RPMI7951 (cell line): ENCODE measurements around the gene MYO10. TPM values are rescaled to one million over a fixed set of nuclear protein-coding genes. Genes with fewer than 3 reads are reported as not detected.
A peak's percentile ranks its signal among the peaks of the same experiment; 100 is the strongest.
"Not testable (repeated sequence)": the region's sequence is repeated elsewhere in the genome, so short reads cannot be mapped to it uniquely, and the experiment has no call there.

ENCODE experiments used
- DNase-seq: peaks from one replicate; pipeline ENCODE4 v3.0.0-alpha.2; 2012; ENCODE audit warnings: low read depth
- total RNA-seq: library from RNA; depleted of rRNA; stranded (reverse); fragments of >200 nt; shearing (Covaris generic); gene quantifications from 2 replicates; pipeline ENCODE4 v1.2.3, GENCODE V29; 2014

The MYO10 gene
- total RNA-seq, 1 experiment from 2014 or later, result 17.2 TPM

DNA sequence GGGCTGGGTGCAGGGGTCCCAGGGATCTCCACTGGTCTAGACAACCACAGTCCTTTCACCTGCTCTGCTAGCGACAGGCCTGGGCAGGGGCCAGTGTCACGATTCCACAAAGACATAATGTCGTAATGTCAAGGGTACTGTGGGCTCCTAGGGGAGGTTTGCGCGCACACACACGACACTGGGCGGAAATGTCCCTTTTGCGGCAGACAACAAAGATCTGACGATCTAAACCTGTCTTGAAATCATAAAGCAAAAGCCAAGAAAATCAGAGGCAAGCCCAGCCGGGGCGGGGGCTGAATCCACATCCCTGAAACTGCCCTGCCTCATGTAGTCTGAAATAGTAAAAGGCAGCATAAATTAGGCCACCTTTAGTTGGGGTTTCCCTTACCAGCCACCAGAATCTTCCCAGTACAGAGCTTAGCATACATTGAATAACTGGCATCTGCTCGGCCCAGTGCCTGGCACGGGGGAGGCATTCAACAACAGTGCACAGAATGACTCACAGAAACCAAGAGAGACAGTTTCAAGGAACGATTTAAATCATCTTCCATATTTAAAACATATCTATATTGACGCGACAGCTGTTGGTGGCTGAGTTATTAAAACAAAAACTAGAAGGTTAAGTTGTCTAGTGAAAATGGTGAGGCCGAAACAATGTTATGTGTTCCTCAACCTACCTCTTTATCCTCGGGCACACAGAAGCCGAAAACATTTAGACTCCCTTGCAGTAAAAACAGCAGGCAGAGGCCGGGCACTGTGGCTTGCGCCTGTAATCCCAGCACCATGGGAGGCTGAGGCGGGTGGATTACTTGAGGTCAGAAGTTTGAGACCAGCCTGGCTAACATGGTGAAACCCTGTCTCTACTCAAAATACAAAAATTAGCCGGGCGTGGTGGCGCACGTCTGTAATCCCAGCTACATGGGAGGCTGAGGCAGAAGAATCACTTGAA is 151.0 kb downstream of the MYO10 start:
- DNase-seq, result peak; percentile 49

DNA sequence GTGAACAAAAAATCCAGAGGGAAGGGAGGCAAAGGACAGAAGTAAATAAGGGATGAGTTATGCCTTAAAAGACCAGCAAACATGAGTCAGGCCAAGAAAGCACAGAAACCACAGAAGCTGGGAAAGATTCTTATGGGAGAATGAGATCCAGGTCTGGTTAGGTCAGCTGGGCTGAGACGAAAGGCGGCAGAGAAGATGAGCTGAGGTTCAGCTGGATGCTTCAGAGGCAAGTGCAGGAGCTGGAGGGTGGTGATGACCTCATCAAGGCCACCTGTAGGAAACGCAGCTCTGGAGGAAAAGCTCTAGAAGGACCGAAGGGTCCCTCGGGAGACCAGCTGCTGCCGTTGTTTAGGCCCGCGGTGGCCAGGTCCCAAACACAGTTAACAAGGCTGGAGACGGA is 152.0 kb downstream of the MYO10 start:
- DNase-seq, result peak; percentile 82

DNA sequence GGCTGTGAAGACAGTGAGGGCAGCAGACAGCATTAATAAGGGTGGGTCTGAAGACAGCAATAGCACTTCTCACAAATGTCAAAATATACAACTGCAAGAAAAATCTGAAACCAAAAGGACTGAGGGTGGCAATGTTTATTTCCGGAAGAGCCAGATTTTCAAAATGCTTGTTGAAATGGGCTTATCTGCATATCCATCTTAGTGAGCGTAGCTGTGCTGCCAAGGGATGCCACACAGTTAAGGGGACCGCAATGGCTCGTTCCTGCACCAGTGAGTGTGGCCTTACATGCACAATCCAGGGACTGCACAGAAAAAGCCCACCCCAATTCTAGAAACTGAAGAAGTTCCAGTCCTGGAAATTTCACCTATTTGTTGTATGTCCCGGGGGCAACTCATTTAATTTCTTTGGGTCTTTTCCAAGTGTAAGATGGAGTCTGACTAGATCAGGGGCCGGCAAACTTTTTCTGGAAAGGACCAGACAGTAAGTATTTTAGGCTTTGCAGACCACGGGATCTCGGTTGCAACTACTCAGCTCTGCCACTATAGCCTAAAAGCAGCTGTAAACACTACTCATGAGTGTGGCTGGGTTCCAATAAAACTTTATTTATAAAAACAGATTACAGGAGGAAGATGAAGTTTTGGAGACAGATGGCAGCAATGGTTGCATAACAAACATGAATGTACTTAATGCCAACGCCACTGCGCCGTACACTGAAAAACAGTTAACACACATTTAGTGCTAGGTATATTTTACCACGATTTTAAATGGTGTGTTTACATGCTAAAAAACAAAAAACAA is 154.1 kb downstream of the MYO10 start:
- DNase-seq, result no peak

DNA sequence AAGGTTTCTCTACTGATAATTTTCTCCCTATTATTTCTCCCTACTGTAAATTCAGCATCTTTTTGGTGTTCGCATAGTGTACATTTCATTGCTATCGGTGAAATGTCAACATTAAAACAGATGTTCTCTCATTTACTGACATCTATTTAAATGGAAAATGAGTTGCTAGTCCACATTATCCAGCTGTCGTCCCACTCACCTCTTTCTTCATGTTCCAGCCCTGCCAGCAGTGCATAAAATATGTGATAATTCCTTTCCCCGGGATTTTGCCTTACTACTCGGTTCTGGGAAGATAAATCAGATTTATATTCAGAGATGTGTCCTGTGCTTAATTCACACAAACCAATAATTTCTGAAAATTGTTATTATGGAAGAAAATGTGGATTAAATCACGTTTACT is 155.8 kb downstream of the MYO10 start:
- no peak for DNase-seq

DNA sequence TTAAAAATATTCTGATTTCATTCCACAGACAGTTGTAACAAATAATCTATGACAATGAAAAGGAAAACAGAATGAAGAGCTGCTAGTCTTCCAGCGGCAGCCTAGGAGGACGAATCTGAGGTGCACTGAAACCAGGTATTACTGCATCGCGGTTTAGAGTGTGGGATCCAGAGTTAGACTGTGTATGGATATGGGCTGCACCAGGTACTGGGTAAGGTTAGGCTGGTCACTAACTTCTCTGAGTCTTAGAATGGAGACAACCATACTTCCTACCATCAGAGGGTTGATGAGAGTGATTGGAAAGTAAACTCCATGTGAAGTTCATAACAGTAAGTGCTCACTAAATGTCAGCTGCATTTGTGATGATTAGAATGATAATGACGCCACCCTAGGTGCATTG is 158.7 kb downstream of the MYO10 start:
- no peak for DNase-seq

DNA sequence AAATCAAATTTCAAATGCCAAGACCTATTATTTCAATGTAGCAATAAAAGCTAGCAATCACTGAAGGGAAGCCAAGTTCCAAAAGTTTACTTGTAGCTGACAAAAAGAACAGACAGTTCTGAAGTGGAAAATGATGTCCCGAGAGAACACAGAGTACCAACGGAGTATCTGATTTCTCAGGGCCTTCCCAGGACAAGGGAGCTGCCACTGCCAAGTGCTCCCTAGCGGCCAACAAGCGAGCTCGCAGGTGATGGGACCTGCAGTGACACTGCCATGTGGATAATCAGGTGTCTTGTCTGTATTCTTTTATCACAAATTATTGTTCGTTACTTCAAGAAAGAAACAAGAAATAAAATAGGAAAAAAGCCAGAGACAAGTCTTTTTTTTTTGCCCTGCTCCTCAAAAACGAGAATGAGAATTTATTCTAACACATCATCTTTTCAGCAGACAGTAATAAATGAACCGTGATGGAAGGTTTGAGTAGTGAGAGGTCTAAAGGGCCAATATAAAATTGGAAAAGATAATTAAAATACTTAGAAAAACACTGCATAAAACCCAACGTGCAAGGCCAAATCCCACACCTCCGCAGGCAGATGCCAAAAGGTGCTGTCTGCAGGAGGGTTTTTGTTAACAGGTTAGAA is 159.4 kb downstream of the MYO10 start:
- no peak for DNase-seq

DNA sequence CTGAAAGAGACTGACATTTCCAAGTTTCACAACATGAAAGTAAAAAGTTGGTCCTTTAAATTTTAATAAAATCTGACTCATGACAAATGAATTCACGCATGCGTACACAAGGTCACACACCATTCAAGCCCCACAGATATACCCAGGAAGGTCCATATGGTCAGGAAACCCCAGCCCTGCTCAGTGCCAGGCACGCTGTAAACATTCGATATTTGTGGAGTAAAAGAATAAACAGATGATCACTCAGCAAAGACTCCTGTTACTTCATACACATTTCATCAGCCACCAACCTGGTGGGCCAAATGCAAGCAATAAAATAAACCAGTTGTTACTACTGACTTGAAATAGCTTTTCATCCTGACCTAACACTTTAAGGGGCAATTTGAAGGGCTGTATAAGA is 161.3 kb downstream of the MYO10 start:
- DNase-seq, result peak; percentile 51

DNA sequence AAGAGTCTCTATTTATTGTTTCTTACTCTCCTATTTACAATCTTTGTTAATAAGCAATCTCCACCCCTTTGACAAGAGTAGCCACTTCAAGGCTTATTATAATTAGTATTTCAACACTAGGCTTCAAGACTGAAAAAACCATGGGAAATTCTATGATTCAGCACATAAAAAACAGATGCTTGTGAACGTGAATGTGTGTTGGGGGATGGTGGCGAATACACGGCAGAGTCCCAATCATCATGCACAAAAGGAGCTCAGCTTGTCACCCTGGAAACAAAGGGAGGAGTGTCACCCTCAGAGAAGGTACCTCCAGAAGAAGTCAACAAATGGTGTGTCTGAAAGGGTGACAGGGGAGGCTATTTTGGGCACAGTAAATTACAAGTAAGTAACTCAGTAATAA is 162.1 kb downstream of the MYO10 start:
- peak; percentile 47 for DNase-seq

DNA sequence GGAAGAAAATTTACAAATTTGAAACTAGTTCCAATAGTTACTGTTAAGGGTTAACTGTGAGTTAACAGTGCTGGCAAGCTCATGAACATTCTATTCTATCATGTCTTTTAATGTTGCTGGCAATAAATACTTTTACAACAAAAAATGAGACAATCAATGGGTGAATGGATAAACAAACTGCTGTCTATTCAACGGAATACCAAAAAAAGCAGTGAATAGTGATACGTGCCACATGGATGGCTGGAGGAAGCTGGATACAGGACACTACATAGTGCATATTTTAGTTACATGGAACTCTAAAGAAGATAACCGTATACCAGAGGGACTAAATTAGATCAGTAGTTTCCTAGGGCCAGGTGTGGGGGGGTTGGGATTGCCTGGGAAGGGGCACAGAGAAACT is 163.5 kb downstream of the MYO10 start:
- no peak for DNase-seq

DNA sequence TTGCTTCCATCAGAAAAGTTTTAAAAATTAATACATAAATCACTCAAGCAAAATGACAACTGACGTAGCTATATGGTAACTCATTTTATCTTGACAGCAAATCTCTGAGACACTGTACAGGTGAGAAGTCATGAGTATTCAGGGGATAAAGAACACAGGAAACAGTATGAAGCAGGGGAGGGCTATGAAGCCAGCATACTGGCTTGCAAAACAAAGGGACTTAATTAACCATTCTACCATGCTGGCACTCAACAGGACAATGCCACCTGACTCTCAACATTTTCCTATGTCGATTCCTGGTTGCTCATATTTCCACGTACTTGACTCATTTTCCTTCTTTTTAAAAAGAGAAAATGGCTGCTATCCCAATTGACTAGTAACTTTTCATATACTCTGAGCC is 167.9 kb downstream of the MYO10 start:
- DNase-seq, result no peak

DNA sequence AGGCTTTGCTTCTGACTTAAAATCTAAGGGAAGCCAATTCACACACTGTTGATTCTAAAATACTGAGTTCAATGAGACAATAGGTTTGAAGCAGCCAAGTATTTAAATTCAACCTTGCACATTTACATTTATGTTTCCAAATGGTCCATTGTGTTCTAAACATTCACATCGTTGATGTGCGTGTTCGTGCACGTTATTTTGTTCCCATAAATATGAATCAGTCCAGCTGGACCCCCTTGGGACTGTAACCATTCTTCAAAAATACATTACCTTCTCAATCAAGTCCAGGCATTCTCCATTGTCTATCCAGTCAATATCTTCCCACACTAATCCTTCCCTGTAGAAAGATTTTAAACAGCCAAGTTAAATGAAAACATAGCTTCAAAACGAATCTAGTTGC is 172.9 kb downstream of the MYO10 start:
- no peak for DNase-seq

DNA sequence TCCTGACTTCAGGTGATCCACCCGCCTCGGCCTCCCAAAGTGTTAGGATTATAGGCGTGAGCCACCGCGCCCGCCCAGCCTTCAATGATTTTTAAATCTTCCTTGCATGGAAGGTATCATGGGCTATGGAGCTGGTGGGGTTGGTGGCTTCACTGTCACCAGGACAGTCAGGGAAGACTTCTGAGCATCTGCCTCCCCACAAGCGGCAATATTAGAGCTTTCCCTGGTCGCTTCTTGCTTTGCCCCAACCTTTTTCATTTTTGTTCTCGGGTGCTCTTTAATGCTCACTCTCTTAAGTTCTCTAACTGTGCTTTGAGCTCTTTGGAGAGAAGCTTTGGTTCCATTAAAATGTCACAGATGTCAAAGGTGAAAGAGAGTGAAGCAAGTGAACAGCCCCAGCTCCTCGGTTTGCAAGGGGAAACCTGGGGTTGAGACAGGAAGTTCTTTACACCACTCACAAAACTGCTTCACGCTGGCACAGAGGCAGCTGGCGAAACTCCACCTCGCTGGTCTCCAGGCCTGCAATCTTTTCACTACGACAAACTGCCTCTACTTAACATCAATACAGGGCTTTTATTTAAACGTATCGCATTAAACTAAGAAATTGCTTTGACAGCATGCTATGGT is 176.8 kb downstream of the MYO10 start:
- no peak for DNase-seq

DNA sequence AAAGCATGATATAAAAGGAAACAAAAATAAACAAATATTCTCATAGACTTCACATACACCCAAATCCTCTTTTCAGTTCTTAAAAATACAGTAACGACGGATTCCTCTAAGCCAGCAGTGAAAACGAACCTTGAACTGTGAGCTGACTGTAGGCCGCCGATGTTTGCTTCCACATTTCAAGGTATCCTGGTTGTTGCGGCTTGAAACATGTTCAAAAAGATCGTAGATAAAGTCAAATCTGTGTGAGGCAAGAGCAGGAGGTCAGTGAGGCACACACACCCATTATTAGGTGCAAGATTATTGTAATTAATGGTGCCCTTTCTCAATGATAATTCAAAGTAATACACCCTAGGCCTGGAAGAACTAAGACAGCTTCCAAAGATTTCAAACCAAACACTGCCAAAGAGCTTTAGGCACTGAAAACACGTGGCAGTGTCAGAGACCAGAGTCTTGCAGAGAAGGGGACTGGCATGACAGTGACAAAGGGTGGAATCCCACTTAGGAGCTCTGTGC is 178.0 kb downstream of the MYO10 start:
- no peak for DNase-seq

DNA sequence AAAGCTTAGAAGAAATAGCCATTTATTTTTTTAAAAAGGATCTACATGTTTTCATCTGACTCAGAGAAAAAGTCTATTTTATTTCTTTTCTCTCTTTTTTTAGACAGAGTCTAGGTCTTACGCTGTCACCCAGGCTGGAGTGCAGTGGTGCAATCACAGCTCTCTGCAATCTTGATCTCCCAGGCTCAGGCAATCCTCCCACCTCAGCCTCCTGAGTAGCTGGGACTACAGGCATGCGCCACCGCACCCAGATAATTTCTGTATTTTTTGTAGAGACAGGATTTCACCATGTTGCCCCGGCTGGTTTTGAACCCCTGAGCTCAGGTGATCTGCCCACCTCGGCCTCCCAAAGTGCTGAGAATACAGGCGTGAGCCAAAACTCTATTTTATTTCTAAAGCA is 178.5 kb downstream of the MYO10 start:
- not testable (repeated sequence) for DNase-seq

DNA sequence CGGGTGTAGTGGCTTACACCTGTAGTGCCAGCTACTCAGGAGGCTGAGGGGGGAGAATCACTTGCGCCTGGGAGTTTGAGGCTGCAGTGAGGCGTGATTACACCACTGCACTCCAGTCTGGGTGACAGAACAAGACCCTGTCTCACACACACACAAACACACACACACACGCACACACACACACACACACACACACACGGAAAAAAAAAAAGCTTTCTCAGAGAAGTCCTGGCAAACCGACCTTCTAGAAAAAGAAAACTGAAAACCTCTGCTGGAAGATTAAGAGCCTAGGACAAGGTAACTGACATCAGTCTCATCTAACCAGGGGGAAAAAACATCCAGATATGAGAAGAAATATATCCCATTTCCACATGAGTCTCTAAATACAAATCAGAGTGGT is 178.9 kb downstream of the MYO10 start:
- no peak for DNase-seq

DNA sequence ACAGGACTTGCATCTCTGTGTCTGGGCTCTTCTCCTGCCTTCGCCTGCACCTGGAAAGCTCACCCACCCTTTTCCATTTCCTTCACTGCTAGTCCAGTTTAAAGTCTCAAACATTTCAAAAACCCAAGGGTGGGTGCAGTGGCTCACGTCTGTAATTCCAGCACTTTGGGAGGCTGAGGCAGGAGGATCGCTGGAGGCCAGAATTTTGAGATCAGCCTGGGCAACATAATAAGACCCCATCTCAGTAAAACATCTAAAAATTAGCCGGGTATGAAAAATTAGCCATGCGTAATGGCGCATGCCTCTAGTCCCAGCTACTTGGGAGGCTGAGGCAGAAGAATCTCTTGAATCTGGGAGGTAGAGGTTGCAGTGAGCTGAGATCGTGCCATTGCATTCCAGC is 179.4 kb downstream of the MYO10 start:
- DNase-seq, result no peak

DNA sequence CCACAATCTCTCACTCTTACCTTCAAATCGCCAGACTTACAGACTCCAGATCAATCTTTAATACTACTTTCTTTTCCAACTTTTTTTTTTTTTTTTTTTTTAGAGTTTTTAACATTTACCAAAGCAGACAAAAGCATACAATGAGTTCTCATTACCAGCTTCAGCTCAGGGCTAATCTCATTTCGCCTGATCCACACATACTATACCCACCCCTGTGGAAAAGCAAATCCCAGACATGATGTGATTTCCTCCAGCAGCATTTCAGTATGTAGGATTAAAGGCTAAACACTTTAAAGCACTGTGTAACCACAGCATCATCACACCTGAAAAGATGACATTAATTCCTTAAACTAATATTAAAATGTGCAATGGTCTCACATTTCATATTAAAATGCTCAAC is 180.4 kb downstream of the MYO10 start:
- no peak for DNase-seq

DNA sequence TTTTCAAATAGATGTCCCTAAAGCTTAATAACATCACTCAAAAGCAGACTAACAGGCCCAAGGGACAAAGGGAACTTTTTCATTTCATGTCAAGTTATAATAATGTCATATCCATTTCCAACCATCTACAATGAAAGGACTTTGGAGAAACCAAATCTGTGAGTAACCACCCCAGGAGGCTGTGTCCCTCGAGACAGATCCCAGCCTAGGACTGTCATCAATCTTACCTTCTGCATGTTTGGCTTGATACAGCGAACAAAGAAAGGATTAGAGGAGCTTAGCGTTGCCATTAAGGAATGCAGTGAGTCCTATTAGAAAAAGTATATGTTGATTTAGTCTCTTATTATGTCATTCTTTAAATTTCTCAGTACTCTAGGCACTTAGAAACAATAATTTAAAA is 181.5 kb downstream of the MYO10 start:
- DNase-seq, result no peak

DNA sequence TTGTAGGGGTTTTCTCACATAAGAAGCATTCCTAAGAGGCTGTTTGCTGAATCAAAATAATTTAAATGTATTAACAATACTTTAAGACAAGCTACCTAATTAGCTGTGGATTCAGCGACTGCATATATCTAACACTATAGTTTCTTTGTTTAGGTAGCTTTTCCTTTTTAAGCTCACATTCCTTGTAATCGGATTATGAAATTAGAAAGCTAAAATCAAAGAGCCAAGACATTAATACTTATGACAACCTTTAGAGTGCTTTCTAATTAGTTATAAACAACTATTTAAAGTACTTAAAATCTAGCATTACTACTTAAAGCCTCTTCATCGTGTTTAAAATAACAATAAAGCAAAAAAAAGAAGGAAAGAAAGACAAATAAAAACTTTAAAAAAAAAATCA is 182.0 kb downstream of the MYO10 start:
- DNase-seq, result no peak

DNA sequence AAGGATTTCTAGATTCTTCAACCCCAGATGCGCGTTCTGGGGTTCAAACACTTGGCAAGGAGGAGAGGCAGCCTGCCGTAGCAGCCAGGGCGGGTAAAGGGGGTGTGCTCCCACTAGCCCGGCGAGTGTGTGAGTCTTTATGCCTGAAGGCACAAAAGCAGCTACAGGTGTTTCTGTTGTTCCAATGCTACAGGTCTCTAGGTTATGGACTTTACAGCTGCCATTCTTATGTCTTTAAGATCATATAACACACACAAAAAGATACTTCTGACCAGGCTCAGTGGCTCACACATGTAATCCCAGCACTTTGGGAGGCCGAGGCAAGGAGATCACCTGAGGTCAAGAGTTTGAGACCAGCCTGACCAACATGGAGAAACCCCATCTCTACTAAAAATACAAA is 185.6 kb downstream of the MYO10 start:
- no peak for DNase-seq

DNA sequence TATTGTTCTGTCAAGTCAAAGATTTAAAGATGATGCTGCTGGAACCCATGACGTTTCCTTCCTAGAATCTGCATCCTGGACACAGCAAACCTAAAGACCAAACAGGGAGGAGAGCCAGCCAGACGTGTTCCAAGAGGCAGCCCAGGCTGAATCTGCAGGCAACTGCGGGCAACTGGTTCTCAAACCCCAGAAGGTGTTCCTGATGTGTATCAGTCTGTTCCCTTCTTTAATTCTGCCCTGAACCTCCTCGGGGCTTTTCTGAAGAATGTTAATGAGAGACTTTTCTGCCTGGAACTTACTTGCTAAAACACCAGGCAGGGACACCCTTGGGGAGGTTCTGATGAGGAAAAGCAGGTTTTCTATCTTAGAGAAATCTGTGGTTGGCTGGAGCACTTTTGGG is 186.5 kb downstream of the MYO10 start:
- DNase-seq, result no peak
